ENCODE results near the gene ZFY.

The ZFY gene

DNA sequence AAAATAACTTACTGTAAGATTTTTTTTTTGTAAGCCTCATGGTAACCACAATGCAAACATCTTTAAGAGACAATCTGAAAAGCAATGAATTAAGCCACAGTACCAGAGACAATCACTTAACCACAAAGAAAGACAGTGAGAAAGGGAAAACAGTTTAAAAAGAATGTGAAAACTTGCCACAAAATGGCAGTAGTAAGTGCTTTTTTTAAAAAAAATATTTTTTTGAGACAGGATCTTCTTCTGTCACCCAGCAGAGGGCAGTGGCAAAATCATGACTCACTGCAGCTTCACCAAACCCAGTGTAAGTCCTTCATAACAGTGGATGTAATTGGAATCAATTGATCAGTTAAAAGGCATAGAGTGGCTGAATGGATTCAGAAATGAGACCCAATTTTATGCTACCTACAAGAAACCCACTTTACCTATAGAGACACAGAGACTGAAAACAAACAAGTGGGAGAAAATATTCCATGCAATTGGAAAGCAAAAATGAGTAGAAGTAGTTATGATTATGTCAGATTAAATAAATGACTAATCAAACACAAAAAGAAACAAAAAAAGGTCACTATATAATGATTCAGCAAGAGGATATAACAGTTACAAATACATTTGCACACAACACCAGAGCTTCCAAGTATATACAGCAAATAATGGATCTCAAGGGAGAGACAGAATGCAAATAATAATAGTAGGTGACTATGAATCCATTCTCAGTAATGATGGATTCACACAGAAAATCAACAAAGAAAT is 21.9 kb upstream of the ZFY start:
- no peak overlapping the region for H3K27ac ChIP-seq
- TF ChIP-seq, protein P1, sequence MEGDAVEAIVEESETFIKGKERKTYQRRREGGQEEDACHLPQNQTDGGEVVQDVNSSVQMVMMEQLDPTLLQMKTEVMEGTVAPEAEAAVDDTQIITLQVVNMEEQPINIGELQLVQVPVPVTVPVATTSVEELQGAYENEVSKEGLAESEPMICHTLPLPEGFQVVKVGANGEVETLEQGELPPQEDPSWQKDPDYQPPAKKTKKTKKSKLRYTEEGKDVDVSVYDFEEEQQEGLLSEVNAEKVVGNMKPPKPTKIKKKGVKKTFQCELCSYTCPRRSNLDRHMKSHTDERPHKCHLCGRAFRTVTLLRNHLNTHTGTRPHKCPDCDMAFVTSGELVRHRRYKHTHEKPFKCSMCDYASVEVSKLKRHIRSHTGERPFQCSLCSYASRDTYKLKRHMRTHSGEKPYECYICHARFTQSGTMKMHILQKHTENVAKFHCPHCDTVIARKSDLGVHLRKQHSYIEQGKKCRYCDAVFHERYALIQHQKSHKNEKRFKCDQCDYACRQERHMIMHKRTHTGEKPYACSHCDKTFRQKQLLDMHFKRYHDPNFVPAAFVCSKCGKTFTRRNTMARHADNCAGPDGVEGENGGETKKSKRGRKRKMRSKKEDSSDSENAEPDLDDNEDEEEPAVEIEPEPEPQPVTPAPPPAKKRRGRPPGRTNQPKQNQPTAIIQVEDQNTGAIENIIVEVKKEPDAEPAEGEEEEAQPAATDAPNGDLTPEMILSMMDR (conservative IDR thresholded peaks at IDR 0.05): peak; percentile 62

DNA sequence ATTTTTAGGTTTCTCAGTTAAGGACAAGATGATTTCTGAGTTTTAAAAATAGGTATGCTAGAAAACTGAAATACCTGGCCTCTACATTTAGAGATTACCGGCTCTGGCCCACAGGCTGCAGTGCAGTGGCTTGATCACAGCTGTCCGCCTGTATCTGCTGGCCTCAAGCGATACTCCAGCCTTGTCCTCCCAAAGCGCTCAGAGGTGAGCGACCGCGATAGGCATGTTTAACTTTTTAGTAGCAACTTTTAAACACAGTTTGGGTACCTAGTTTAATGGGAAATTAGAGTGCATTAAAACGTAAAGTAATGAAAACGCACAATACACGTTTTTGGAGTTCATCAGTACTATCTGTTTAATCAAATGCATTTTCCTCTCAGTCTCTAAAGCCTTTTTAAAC is 1.1 kb upstream of the ZFY start:
- TF ChIP-seq, protein P1 (conservative IDR thresholded peaks at IDR 0.05): 0 out of 2 replicates have a peak, but pooled peaks have one; percentile 16
- peak overlapping the region; percentile 99 for H3K27ac ChIP-seq

DNA sequence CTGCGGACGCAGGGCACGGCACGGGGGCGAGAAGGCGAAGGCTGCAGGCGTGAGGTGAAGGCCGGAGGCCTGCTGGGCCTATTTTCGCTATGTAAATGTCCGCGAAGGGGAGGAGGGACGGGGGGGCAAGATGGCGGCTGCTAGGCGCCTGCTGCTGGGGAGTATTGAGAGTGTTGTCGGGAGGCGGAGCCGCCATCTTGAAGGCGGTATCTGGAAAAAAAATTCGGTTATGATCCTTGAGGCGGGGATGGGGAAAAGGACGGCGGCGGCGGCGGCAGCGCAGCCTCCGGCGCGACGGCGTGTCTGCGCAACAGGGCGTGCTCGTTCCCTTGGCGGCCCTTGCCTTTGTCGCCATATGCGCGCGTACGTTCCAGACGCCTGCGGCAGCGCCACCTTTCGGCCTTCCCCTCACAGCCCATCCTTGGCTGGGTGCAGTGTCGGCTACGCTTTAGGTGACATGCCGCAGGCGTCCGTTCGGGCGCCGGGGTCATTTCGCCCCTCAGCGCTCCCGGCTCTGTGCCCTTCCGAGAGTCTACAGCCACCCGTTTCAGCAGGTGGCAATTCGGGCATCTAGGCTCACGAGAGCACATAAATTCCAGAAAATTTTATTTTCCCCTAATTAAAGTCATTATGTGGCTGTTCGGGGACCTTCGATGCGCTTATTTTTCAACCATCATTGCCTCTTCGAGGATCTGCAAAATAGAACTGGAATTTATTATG is 695 bp downstream of the ZFY start:
- peak overlapping the region; percentile 99 for H3K27ac ChIP-seq

DNA sequence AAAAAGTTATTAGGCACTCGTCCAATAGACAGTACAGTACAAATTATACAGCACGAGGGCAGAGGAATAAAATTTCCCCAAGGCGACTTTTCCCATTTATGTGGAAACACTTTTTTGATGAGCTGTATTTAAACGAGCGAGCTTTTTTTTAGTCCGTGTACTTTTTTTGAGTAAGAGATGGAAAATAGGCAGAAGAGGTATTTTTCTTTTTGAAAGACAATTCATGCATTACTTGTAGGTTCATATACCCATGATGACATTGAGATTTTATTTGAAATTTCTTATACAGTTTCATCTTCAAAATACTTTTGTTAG is 1.2 kb downstream of the ZFY start:
- peak overlapping the region; percentile 99 for H3K27ac ChIP-seq
- TF ChIP-seq, protein P1 (conservative IDR thresholded peaks at IDR 0.05): no peak

More for the DNA sequence above, 695 bp downstream of the ZFY start:
- TF ChIP-seq, protein P1 (conservative IDR thresholded peaks at IDR 0.05): peak; percentile 86

DNA sequence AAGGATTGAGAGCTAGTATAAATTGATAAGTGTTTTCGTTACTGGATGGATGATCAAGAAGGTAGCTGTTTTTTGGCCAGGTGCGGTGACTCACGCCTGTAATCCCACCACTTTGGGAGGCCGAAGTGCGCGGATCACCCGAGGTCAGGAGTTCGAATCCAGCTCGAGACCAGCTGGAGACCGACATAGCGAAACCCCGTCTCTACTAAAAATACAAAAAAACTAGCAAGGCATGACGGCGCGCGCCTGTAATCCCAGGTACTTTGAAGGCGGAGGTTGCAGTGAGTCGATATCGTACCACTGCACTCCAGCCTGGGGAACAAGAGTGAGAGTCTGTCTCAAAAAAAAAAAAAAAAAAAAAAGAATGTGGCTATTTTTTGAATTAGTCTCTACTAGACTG is 2.0 kb downstream of the ZFY start:
- H3K27ac ChIP-seq: peak overlapping the region; percentile 99
- TF ChIP-seq, protein P1 (conservative IDR thresholded peaks at IDR 0.05): no peak

DNA sequence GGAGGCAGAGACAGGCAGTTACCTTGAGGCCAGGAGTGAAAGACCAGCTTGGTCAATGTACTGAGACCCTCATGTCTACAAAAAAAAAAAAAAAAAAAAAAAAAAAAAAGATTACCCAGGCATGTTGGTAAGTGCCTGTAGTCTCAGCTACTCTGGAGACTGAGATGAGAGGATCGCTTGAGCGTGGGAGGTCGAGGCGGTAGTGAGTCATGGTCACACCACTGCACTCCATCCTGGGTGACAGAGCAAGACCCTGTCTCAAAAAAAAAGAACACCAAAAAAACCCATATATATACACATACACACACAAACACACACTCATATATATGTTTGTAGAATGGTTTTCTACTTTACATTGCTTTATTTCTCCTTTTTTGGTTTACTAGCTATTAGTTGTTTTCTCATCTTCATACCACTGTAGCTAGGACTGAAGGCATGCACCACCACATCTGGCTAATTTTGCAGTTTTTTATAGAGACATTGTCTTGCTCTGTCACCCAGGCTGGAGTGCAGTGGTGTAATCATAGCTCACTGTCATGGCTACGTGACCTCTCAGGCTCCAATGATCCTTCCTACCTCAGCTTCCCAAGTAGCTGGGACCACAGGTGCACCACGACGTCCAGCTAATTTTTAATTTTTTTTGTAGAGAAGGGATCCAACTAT is 14.5 kb downstream of the ZFY start:
- TF ChIP-seq, protein P1 (conservative IDR thresholded peaks at IDR 0.05): no peak
- H3K27ac ChIP-seq: no peak overlapping the region

DNA sequence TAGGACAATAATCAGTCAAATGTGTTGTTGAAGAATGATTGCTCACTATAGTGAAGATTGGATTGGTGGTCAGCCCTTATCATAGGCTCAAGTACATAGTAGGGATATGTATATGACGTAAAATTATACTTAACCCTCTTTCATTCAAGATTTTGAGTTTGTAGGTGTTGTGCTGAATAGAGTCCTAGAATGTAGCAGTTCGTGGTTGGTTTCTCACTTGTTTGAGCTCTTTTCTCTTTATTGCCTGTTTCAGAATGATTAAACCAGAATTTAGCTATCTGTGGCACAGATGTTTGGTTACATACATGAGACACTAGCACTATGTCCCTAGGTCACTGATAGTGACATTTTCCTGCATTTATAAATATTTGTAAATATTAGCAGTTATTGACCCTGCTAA is 15.5 kb downstream of the ZFY start:
- H3K27ac ChIP-seq: no peak overlapping the region
- TF ChIP-seq, protein P1 (conservative IDR thresholded peaks at IDR 0.05): no peak

All from VCaP (cell line).